GM19397 (cell line): ENCODE data around the gene CAPN12.
"Not testable (repeated sequence)": the region's sequence is repeated elsewhere in the genome, so short reads cannot be mapped to it uniquely, and the experiment has no call there.

Source experiments
- ATAC-seq: cut with Tn5 transposase; IDR thresholded peaks from one replicate; pipeline ENCODE4 v1.9.1; 2021; ENCODE audit warnings: mild to moderate bottlenecking, moderate library complexity; ENCODE audit not compliant: unreplicated experiment

CAPN12 gene, protein sequence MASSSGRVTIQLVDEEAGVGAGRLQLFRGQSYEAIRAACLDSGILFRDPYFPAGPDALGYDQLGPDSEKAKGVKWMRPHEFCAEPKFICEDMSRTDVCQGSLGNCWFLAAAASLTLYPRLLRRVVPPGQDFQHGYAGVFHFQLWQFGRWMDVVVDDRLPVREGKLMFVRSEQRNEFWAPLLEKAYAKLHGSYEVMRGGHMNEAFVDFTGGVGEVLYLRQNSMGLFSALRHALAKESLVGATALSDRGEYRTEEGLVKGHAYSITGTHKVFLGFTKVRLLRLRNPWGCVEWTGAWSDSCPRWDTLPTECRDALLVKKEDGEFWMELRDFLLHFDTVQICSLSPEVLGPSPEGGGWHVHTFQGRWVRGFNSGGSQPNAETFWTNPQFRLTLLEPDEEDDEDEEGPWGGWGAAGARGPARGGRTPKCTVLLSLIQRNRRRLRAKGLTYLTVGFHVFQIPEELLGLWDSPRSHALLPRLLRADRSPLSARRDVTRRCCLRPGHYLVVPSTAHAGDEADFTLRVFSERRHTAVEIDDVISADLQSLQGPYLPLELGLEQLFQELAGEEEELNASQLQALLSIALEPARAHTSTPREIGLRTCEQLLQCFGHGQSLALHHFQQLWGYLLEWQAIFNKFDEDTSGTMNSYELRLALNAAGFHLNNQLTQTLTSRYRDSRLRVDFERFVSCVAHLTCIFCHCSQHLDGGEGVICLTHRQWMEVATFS

DNA sequence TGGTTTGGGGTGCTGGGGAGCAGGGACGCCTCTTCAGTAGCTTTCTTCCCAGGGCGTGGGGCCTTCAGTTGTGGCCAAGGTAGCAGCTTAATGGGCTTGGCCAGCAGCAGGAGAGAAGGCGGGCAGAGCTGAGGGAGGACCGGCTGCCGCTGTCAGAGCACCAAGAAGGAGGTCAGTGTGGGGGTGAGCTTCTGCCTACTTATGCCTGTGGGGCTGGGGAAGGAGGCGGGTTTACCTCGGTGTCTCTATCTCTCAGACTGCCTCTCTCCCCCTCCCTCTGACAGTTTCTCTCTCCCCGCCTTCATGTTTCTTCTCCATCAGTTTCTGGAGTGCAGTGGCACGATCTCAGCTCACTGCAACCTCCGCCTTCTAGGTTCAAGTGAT lies at the start of gene CAPN12:
CAPN12 (minus strand) TSS at position 177 of the 384 bp plus-strand sequence. CDS start 309 bp downstream, outside the sequence.
- no peak for ATAC-seq

DNA sequence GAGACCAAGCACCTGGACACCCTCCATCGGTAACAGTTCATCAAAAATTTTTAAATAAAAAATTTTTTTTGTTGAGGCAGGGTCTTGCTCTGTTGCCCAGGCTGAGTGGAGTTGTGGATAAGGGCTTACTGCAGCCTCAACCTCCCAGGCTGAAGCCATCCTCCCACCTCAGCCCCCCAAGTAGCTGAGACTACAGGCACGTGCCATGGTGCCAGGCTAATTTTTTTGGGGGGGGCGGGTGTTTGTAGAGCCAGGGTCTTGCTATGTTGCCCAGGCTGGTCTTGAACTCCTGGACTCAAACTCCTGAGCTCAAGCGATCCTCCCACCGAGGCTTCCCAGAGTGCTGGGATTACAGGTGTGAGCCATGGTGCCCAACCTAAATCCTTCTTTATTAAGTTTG lies 49.4 kb upstream of the CAPN12 start:
- no peak for ATAC-seq

DNA sequence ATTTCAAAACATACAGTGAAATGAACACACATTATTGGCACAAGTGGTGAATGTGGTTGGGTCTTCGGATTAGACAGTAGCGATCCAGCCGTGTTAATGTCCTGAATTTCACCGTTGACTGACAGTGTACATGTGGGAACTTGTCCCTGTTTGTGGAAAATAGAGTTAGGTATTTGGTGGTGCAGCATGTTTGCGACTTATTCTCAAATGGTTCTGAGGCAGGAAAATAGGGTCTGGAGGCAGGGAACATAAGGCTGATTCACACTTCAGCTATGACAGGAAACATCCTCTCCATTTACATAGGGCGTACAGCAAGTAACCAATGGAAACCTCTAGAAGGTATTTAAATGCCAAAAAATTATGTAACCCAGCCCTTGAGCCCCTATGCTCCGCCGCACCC lies 48.9 kb upstream of the CAPN12 start:
- ATAC-seq: no peak

DNA sequence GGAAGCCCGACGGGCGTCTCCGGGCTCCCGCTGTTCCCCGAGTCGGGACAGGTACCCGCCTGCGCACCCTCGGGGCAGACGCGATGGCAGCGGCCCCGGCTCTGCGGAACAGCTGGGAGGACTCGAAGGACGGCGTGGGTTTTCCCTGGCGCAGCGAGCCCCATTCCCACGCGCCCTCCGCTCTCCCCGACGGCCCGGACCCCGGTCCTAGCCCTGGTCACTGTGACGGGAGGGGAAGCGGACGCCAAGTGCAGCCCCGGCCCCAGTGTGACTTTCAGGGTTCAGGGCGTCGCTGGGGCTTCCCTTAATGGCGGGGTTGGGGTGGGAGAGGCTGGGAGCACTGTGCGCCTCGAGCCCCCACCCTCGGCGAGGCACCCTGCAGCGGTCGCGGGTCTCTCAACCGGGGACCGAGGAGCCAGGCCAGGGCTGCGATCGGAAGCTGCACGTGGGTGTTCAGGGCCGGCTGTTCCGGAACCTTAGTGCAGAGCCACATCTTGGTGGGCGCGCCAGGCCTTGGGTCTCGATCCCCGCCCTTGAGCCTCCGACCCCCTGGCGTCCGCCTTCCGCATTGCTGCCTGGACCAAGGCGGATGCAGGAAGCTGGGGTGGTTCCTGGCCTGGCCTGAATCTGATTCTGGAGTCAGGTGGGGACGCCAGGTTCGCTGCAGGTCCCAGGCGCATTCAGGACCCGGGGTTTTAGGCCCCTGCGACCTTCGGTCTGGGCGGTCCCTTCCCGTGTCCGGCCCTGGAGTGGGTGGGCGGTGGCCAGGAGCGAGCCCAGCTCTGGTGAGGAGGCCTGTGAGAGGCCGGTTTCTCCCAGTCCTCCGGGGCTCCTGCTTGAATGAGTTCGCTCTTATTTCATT lies 48.2 kb upstream of the CAPN12 start:
- no peak for ATAC-seq

DNA sequence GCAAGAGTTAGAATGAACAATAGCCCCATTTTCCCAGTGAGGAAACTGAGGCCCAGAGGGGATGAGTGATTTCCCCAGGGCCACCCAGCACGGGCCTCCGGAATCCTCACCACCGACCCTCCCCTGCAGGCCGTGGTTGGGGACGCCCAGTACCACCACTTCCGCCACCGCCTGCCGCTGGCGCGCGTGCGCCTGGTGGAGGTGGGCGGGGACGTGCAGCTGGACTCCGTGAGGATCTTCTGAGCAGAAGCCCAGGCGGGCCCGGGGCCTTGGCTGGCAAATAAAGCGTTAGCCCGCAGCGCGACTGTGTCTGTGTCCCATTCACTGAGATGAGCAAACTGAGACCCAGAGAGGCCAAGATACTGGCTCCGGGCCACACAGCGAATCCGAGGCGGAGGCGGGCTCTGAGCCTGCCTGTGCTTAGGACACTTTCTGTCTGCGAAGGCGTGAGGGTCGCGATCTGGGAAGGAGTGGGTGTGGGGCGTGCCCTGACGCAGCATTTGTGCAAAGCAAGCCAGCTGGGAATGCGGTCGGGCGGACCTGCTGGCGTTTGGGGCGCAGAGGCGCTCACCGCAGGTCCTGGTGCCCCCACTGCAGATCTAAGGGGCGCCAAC lies 47.3 kb upstream of the CAPN12 start:
- ATAC-seq: not testable (repeated sequence)

DNA sequence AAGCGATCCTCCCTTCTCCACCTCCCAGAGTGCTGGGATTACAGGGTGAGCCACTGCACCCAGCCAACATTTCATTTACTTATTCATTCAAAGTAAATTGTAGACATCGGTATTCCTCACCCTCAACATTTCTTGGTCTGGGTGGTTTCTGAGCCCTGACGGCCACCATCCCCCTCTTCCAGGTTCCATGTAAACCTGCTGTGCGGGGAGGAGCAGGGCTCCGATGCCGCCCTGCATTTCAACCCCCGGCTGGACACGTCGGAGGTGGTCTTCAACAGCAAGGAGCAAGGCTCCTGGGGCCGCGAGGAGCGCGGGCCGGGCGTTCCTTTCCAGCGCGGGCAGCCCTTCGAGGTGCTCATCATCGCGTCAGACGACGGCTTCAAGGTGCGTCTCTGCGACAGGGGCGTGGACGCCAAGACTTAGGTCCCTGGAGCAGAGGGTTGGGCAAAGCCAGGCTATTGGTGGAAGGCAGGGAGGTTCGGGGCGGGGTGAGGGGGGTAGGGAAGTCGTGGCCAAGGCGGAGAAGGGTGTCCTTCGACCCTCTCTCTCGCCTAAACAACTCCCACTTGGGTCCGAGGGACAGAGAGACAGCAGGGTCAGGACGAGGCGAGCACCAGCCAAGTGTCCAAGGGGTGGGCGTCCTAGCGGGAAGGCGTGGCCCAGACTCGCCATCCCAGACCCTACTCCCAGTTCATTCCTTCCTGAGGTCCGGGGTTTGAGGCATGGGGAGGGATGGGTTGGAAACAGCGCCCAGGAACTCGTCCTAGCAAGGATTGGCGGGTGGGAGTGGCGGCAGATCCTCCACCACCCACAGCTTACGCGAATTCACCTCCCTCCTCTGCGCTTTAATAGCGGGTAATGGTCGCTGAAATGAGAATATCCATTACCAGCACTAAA lies 46.5 kb upstream of the CAPN12 start:
- ATAC-seq: not testable (repeated sequence)

DNA sequence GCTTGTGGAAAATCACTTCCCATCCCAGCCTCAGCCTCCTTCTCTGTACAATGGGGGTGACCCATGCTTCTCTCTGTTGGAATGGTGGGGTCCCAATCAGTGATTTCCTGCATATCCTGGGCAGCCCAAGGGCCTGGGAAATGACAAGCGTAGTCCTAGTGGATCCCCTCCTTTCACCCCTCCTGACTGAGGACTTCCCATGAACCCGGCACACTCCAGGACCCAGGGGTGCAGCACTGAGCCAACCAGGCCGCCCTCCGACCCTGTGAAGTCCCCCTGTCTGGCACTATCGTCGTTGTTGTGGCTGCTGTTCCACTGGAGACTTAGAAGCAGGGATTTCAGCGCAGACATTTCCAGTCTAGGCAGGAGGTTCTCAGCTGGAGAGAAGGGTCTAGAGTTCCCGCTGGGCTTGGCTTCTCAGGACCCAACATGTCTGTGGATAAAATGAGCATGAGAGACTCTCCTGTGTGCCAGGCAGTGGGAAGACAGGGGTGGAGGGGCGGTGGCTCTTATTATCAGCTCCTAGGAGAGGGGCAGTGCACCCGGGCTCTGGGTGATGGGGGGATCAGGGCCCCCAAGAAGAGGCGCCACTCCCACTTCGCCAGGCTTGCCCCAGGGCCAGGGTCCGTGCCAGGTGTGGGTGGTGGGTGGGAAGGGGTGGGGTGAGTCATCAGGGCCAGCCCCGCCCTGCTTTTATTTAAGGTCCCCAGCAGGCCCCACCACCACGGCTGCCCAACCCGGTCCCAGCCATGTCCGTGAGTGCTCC lies 44.4 kb upstream of the CAPN12 start, which contains the start of gene LGALS7B:
LGALS7B (plus strand) TSS at position 723 of the 766 bp plus-strand sequence; CDS start at position 750, 27 bp downstream.
- no peak for ATAC-seq

DNA sequence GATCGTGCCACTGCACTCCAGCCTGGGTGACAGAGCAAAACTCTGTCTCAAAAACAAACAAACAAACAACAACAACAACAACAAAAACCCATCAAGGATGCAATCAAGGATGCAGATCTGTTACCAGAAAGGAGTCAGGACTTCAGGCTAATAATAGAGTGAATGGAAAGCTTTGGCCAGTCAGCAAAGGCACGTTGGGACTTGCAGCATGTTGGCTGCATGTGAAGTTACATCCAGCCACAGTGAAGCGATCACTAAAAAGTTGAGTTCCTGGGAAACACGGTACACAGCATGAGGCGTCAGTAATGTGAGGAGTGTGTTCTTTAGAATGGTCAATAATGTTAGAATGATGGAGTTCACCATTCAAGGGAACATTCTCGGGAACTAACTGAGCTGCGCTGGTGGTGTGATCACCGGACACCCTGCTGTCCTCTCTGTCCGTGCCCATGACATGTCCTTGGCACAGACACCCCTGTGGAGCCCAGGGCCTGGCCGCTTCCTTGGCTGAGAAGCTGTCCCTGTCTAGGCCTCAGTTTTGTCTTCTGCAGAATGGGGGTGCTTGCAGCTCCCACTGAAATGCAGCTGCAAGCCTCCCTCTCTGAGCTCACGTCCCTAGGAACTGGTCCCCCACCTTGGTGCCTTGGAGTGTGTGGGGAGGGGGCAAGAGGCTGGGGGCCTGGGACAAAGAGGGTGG lies 42.4 kb upstream of the CAPN12 start:
- no peak for ATAC-seq

DNA sequence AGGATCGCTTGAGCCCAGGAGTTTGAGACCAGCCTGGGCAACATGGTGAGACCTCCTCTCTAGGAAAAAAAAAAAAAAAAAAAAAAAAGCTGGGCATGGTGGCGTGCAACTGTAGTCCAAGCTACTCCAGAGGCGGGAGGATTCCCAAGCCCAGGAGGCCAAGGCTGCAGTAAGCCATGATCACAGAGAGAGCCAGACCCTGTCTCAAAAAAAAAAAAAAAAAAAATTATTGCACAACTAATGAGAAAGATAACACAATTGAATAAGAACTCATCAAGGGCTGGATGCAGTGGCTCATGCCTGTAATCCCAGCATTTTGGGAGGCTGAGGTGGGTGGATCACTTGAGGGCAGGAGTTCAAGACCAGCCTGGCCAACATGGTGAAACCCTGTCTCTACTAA lies 41.8 kb upstream of the CAPN12 start:
- not testable (repeated sequence) for ATAC-seq

DNA sequence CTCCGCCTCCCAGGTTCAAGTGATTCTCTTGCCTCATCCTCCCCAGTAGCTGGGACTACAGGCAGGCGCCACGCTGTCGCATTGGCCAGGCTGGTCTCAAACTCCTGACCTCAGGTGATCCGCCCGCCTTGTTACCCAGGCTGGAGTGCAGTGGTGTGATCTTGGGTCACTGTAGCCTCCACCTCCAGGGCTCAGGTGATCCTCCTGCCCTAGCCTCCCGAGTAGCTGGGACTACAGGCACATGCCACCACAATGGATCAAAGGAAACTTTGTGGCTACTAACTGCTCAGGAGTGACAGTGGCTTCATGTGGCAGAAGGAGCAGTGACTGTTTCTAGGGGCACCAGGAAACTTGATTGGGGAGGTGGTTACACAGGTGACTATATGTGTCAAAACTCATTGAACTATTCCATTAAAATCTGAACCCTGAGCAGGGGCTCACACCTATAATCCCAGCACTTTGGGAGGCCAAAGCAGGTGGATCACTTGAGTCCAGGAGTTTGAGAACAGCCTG lies 41.0 kb upstream of the CAPN12 start:
- no peak for ATAC-seq

DNA sequence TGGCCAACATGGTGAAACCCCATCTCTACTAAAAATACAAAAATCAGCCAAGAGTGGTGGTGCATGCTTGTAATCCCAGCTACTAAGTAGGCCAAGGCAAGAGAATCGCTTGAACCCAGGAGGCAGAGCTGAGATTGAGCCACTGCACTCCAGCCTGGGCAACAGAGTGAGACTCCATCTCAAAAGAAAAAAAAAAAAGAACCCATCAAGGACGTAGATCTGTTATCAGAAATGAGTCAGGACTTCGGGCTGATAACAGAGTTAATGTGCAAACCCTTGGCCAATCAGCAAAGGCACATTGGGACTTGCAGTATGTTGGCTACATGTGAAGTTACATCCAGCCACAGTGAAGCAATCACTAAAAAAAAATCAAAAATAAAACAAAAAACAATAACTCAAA lies 40.0 kb upstream of the CAPN12 start:
- ATAC-seq: no peak

DNA sequence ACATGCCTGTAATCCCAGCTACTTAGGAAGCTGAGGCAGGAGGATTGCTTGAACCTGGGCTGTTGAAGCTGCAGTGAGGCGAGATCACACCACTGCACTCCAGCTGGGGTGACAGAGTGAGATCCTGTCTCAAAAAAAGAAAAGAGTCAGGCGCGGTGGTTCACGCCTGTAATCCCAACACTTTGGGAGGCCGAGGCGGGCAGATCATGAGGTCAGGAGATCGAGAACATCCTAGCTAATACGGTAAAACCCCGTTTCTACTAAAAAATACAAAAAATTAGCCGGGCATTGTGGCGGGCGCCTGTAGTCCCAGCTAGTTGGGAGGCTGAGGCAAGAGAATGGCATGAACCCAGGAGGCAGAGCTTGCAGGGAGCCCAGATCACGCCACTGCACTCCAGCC lies 37.9 kb upstream of the CAPN12 start:
- ATAC-seq: not testable (repeated sequence)

DNA sequence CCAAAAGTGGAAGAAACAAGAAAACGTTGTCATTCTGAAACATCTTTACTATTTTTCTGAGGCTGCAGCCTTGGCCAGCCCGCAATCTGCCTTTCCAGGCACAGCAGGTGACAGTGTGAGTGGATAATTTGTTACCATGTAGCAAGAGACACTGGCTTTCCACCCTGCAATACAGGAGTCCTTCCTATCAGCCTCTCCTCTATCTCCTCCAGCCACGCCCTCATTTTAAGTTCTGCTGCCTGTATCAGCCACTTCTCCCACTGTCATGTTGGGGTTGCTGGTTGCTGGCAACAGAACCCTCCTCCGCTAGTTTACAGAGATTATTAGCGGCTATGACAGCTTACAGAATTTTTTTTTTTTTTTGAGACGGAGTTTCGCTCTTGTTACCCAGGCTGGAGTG lies 36.8 kb upstream of the CAPN12 start:
- no peak for ATAC-seq

DNA sequence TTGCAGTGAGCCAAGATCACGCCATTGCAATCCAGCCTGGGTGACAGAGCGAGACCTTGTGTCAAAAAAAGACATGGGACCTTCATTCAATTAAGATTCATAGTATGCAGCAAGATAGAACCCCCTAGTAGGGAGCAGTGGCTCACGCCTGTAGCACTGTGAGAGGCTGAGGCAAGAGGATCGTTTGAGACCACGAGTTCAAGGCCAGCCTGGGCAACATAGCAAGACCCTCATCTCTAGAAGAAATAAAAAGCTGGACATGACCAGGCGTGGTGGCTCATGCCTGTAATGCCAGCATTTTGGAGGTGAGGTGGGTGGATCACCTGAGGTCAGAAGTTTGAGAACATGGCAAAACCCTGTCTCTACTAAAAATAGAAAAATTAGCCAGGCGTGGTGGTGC lies 36.2 kb upstream of the CAPN12 start:
- no peak for ATAC-seq

DNA sequence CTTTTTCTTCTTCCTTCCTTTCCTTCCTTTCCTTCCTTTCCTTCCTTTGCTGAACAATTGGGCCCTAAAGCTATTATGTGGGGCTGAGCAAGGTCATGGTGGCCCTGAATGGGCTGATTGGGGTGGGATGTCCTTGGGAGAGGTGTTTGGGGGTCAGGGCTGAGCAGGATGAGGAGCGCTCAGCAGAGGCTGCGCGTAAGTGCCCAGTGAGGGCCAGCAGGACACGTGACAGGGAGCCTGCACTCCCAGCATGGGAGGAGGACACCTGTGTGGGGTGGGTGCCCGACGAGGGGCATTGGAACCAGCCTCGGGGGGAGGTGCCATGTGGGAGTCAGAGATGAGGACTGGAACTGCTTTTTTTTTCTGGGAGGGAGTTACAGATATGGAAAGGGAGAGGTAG lies 34.5 kb upstream of the CAPN12 start:
- ATAC-seq: no peak

DNA sequence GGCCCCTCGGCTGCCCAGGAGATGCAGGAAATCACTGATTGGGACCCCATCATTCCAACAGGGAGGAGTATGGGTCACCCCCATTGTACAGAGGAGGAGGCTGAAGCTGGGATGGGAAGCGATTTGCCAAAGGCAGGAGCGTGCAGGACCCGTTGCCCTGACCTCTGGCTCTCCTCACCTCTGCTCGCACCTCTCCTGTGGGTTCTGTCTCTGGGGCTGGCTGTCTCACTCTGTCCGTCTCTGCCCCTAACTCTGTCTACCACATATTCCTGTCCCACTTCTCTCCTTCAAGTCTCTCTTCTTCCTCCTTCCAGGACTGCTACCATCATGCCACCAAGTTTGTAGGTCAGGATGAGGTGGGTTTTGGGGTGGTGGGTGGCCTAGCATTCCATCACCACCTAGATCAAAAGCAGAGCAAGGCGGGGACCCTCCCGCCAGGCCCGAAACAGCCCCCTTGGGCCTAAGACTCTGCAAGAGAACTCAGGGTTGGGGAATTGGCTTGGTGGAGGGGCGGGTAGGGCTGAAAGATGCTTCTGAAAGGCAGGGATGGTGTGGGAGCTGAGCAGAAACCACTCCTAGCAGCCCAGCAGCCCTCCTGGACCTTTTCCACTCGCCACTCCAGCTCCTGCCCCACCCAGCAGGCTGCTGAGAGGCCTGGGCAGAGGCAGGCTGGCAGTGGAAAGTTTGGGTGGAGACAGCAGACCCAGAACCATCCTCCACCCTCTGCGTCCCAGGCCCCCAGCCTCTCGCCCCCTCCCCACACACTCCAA lies 30.1 kb upstream of the CAPN12 start:
- ATAC-seq: no peak

DNA sequence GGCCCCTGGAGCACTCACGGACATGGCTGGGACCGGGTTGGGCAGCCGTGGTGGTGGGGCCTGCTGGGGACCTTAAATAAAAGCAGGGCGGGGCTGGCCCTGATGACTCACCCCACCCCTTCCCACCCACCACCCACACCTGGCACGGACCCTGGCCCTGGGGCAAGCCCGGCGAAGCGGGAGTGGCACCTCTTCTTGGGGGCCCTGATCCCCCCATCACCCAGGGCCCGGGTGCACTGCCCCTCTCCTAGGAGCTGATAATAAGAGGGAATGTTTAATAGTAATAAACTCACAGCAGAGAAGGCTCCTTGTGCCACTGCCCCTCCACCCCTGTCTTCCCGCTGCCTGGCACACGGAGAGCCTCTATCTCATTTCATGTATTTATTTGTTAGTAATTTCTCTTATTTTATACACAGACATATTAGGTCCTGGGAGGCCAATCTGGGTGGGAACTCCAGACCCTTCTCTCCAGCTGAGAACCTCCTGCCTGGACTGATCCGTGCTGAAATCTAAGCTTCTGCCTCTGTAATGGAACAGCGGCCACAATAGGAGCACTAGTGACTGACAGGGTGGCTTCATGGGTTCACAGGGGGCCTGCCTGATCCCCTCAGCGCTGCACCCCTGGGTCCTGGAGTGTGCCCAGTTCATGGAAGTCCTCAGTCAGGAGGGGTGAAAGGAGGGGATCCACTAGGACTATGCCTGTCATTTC lies 29.3 kb upstream of the CAPN12 start, which contains the start of gene LGALS7:
LGALS7 (minus strand) TSS at position 49 of the 709 bp plus-strand sequence; CDS start at position 24, 25 bp downstream.
- ATAC-seq: no peak
